GM18498 (cell line): ENCODE measurements around the gene UMOD.
A peak's percentile ranks its signal among the peaks of the same experiment; 100 is the strongest.

Experiments used
- ATAC-seq: cut with Tn5 transposase; IDR thresholded peaks from one replicate; pipeline ENCODE4 v1.9.1; 2021; ENCODE audit warnings: mild to moderate bottlenecking, moderate library complexity; ENCODE audit not compliant: unreplicated experiment

UMOD gene

DNA sequence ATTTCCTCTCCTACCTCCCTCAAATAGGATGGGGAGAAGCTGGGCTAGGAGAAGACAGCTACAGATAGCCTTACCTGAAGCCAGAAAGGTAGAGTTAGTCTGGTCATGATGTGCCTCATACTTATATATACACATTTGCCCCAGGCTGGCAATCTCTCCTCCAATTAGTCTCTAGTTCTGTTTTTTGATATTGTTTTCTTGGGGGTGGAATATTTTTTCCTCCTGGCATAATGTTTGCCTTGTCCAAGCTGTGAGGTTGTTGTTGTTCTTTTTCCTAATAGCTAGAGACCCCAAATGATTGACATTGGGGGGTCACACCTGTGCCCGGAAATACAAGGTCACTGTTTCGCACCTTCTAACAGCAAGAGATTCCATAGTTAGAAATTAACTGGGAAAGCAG is at the start of gene UMOD:
UMOD (minus strand) TSS at position 101 of the 400 bp plus-strand sequence. CDS start 1,978 bp downstream, outside the sequence.
- no peak for ATAC-seq

DNA sequence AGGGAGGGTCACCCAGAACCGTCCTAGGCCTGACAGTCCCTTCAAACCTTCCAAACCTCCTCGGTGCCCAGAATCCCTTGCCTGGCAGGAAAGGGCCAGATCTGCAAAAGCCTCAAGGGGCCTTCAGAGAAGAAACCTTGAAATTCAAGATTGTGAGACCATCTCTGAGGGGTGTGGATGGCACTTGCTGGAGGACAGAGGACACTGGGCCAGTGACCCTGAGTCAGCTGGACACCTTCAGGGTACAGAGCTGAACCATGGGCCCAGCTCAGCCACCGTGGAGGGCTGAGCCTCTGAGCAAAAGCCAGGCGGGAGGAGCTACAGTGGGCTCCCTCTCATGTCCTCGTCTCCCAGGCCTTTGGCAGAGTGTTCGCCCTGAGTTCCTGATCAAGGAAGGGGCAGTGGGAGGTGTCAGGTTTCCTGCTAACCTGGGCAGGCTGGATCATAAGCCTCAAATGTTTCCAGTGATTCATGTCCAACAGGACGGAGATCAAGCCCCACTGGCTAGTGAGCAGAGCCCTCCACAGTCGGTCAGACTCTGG is 49.0 kb upstream of the UMOD start:
- no peak for ATAC-seq

DNA sequence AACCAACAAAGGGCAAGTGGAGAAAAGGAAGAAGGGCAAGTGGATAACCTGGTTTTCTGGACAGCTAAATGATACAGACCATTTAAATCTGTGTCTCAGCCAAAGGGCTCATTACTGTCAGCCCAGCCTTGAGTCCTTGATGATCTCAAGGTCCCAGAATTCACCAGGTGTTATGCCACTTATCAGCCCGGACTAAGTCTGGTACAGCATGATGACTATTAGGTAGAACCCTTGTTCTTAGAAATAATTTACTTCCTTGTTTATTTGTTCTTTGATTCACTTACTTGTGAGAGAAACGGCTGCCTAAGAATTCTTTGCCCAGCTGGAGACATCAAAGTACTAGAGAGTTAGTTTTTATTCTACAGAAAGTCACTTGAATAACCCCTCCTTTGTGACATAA is 48.6 kb upstream of the UMOD start:
- no peak for ATAC-seq

DNA sequence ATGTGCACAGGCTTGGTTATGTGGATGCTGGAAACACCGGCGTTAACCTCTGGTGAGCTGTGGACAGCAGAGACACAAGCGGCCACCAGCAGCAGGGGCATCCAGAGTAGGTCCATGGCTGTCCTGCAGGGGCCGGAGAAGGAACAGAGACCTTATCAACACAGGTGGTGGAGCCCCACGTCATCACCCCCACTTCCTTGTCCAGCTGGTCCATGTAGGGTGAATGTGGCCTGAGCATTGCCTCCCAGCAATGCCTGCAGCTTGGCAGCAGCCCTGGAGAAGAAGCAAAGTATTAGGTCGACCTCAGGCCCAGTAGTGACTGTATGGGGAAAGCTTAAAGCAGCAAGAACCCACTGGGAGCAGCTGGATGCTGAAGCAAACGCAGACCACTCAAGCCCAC is 46.7 kb upstream of the UMOD start:
- no peak for ATAC-seq

DNA sequence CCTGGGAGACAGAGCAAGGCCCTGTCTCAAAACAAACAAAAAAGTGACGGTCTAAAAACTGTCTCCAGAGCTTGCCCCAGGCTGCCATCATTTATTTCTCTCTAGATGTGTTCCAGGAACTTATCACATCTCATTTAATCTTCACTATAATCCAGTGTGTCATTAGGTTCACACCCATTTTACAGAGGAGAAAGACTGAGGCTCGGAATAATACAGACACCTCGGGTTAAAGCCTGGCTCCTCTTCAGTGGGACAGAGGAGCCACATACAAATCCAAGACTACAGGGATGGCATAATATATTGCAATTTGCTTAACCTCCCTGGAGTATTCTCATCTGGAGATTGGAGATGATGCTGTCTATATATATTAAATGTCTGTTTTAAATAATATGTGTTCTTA is 46.1 kb upstream of the UMOD start:
- ATAC-seq, result no peak

DNA sequence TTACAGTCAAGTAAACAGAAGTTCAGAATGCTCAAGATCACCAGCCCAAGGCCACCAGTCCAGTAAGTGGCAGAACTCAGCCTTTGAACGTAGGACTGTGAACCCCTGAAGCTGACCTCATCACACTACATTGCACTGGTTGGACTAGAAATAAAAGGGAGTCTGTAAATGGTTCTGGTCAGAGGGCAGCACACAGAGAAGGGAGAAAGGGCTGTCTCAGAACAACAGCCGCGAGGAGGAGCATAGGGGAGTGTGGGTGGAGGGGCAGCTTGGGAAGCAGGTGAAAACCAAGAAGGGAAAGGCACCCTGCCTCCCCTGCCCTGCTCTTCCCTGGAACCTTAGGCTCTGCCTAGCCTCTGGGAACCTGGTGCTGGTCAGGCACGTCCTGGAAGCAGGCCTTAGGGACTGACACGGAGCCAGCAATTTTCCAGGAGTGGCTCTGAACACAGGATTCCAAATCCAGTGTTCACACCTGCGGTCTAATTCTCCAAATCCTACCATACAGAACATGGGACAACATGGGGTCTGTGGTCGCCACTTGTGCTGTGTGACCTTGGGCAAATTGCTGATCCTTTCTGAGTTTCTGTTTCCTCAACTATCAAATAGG is 45.1 kb upstream of the UMOD start:
- no peak for ATAC-seq

DNA sequence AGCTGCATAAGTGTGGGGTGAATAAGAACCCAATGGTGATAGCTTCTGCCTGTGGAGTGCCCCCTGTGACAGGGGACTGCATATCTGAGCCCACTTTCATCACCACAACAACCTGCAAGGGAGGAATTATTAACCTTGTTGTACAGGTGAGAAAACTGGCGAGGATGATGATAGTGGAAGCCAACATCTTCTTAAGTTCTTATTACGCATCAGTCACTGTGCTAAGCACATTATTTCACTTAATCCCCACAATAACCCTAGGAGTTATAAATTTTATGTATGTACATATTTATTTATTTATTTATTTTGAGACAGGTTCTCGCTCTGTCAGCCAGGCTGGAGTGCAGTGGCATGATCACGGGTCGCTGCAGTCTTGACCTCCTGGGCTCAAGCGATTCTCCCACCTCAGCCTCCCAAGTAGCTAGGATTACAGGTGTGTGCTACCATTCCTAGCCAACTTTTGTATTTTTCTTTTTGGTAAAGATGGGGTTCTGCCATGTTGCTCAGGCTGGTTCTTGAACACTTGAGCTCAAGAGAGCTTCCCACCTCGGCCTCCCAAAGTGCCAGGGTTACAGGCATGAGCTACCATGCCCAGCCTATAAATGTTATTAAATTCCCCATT is 44.4 kb upstream of the UMOD start:
- no peak for ATAC-seq

DNA sequence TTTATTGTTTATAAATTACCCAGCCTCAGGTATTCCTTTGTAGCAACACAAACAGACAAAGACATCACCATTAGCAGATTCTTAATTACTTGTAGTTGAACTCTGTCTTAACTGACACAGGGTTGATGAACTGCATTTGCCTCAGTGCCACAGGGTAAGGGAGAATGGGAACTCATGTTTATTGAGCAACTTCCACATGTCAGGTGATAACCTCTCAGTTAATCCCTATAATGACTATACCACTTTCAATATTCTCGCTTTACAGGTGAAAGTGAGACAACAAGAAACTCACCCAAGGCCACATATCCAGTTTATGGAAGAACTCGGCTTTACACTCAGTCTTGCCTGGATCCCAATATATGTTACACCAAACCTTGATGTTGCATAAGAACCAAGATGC is 43.4 kb upstream of the UMOD start:
- no peak for ATAC-seq

DNA sequence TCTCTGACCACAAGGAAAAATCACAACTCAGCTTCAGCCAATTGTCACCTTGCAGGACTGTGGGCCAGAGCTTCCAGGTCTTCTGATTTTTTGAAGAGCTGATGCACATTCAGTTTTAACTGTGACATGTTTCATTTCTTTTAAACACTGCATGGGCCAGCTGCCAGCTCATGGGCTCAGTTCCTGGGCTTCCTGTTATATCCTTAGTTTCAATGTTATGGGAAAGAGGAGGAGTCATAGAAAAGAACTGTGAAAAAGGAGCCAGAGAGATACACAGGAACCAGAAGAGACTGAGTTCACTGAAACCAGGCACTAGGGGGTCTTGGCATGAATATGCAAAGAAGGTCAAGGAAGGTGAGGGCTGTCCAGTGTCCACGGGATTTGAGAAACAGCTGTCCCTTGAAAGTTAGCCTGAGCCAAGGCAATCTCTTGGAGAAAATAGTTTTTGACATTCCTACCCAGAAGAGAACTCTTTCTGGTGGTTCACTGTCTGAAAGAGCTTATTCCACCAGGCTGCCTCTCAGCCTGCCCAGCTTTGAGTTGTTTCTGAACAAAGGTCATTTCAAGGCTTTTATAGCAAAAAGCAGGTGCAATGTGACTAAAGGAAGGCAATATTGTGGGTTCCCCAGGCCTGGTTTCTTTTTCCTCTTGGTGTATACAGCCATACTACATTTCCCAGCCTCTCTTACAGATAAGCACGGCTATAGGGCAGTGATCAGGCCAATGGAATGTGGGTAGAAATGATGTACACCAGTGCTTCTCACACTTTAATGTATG is 41.5 kb upstream of the UMOD start:
- ATAC-seq, result no peak

DNA sequence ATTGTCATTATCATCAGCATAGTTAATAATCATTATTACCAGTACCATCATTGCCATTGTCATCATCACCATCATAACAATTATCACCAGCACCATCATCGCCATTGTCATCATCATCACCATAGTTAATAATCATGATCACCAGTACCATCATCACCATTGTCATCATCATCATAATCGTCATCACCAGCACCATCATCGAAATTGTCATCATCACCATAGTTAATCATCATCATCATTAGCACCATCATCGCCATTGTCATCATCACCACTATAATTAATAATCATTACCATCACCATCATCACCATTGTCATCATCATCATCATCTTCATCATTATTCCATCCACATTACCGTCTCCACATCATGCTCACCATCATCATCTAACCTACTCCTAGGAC is 38.5 kb upstream of the UMOD start:
- no peak for ATAC-seq

DNA sequence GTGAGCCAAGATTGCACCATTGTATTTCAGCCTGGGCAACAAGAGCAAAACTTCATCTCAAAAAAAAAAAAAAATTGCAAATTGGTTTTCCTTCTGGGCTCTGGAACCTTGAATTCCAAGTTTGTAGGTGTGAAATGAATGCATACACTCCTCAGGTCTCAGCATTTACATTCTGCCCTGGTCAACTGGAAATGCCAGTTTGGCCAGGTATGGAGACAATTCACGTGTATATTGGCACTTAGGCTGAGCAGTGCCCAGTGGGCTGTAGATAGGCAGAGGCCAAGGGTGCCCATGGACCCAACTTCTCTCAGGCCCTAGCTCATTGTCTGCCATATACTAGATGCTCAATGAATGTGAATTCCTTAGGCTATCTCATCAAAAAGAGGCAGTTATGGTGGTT is 36.3 kb upstream of the UMOD start:
- no peak for ATAC-seq

DNA sequence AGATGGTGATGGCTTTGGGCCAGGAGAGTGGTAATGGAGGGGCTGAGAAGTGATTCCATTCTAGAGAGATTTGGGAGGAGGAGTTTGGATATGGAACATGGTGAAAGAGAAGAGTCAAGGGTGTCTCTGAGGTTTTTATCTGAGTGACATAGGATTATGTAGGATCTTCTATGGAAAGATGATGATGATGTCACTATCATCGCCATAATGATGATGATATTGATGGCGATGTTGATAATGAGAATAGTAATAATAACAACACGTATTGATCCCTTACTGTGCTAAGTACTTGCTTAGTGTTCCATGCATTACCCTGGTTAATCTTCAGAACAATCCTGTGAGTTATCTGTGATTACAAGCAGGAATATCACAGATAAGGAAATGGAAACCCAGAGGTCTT is 35.5 kb upstream of the UMOD start:
- no peak for ATAC-seq

DNA sequence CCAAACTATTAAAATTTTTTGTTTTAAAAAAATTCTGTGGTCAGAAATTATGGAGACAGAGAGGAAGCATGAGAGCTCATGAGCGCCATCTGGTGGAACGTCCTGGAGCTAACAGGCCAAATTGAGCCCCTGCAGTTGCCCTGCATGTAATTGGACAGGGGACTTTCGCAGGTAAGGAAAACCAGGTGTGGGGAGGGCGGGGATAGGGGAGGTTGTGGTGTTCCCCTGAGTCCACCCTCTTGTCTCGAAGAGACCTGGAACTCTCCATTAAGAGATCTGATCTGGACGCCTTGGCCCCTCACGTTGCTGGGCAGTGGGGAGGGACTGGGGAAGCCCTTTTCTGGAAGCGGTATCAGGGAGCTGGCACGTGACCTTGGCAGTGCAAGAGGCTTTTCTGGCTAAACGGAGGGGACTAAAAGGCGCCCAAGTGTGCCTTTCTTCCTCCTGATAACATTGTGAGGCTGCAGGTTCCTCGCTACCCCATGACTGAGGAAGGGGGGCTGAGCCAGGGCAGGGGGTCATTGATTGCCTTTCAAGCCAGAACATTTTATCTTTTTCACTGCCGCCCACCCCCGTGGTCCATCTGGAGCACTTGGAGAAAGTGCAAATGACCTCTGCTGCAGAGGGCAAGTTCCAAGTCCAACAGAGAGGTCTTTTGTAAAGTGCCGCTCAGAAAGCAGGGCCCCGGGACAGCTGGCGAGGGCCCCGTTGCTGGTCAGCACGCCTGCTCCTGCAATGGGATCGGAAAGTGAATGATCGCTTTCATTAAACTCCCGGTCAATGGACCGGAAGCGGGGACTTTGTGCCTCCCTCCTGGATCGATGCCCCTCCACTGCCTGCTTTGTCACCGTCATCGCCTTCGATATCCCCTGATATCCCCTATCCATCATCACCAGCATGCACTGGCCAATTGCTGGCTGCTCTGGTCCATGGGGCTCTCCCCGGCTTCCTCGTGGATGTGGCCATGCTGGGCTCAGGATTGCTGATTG is 33.6 kb upstream of the UMOD start:
- no peak for ATAC-seq

DNA sequence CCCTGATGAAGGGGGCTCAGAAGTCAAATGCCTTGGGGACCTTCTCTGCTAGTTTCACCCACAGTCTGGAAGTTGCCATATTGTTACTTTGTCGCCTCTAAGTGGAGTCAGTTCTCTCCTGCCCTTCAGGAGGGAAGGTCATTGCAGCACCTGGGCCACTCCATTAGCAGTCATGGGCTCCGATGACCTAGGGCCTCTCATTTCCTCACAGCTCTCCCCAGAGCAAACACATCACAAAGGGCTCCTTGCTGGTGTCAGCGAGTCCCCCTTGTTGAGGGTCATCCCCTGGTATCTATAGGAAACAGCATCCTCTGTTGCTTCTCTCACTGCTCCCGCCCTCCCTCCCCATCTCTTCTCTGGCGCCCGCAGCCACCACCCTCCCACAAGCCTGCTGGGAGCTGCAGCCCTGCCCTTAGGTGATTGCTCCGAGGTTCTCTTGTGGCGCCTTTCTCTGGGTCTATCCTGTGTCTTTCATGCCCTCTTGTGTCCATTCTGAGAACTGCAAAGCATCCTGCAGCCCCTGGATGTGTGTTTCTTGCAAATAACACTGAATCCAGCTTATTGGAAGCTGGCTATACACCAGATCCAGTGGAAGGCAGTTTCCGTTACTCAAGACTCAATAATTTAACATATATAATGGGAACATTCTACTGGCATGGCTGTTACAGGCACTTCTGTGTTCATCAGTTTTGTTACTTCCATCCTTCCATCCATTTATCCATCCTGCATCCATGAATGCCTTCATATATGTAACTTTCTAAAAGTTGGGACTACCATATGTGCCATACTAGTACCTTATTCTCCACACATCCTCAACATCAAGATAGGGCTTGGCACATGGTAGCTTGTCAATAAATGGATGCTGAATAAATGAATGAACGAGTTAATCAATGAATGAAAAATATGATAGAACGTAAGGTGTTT is 30.9 kb upstream of the UMOD start:
- ATAC-seq, result peak; percentile 61

DNA sequence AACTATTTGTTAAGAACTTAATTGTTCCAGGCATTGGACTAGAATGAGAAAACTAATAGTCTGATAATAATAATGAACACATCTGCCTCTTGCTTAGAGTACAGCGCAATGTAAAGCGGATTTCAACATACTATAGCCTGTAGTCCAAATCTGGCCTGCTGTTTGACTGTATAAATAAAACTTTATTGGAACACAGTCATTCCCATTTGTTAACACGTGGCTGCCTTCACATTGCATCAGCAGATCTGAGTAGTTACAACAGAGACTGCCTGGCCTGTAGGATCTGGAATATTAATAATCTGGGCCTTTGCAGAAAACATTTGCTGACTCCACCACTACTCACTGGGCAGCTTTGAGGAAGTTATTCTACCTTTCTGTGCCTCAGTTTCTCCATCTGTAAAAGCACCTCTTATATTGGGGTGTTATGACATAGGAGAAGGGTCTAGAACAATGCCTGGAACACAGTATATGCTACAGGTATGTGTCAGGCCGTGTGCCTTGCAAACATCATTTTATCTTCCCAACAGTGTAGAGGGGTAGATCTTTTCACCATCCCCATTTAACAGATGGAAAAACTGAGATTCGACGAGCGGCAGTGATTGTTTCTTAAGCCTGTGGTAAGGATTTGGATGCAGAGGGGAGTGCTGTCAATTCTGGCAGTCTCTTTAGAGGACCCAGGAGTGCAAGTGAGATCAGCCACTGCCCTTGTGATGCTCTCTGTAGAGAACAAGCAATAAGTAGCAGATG is 29.9 kb upstream of the UMOD start:
- ATAC-seq, result no peak

DNA sequence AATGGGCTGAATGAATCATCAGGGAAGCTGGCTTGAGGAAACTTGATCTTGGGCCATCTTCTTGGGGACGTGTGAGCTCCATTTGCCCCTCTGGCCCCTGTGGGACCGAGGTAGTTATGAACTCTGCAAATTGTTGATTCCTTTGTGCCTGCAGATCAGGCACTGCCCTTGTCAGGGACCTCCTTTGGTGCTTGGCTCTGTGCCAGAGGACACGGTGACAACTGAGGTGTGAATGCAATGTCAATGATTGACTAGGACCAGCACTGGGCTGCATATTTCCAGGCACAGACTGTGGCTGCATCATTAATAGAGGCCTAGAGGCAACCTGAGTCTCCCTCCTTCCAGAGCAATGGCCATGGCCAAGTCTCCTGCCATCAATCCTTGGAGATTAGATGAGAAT is 28.3 kb upstream of the UMOD start:
- no peak for ATAC-seq

DNA sequence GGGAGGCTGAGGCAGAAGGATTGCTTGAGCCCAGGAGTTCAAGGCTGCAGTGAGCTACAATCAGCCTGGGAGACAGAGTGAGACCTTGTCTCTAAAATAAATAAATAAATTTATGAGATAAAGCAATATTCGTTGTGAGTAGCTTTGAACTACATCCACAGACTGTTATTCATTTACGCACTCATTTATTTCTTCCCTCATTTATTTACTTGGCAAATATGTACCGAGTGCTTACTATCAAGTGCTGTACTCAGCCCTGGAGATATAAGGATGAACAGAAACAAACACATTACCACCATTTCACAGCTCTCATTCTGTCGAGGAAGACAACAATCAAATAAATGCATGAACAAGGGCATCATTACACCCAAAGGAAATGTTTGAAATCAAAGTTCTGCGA is 24.7 kb upstream of the UMOD start:
- ATAC-seq, result no peak

DNA sequence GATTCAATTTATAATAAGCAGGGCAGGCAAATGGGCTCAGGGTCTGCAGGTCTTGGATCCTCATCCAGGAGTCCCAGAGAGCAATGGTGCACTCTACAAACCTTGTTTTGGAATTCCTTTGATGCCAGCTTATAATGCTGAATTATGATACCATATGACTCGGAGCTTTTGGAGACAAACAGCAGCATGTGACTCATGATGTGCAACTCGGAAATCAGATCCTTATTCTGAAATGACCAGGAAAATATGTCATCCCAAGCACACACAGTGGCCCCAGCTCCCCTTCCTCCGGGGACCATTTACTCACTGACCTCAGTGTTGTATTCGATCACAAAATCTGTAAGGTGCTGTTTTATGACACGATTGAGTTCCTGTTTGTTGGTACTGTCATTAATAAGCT is 20.2 kb upstream of the UMOD start:
- no peak for ATAC-seq

DNA sequence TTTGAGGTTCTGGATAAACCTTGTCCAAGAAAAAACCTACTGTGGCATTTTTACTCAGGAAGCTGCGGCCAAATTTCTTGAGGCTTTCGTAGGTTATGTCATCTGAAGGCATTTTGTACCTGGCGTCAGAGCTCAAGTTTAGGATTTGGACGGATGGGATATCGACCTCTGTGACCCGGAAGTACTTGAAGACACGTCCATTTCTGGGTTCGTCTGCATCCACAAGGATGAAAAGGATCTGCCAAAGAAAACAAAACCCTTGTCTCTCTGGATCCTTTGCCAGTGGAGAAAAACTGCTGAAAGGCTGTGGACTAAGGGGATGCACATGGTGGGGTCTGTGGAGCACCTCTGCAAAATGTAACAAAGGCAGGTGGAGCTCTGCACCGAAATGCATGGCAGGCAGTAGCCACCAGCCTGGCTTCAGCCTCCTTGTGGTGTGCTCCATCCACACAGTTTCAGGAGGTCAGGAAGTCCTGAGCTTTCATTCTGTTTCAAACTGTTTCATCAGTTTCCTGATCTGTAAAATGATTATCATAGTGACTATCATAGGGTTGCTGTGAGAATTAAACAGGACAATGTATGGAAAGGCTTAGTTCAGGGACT is 17.0 kb upstream of the UMOD start:
- ATAC-seq, result no peak
